Measurements from ENCODE around the gene EIF4G2.

DNA sequence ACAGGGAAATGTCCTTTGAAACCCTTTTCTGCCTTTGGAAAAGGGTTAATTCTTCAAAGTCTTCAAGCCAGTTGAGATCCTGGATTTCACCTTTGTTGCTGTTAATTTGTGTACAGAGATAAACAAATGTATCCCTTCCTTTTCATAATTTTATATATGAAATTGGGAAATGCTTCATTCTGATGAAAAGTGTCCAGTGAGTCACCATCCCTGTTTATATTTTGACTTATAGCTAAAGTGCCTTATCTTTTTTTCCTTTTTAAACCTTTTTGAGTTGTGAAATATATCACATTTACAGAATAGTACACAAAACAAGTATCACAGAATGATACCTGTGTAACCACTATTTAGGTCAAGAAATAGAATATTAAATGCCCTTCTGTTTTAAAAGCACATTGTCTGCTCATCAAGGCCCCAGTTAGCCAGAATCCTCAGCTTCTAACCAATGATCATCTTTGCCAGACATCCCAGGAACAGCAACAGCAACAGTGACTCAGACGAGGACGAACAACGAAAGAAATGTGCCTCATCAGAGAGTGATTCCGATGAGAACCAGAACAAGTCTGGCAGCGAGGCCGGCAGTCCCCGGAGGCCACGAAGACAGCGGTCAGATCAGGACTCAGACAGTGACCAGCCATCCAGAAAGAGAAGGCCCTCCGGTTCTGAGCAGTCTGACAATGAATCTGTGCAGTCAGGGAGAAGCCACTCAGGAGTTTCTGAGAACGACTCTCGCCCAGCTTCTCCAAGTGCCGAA lies 30.3 kb downstream of the EIF4G2 start:
- TF ChIP-seq EZH2 (IDR thresholded peaks at IDR 0.05) (no peak), POLR2AphosphoS5 (IDR thresholded peaks at IDR 0.05; ENCODE audit: borderline replicate concordance, low read depth, low read length) (no peak), FOXP2 (optimal IDR thresholded peaks at IDR 0.05; ENCODE audit: control extremely low read depth, extremely low read length, insufficient read depth) (no peak)

All from SK-N-MC (cell line).